OCI-LY1 (cell line): ENCODE measurements around the gene MDC1.

Source experiments
- H2AFZ ChIP-seq: fragments of 200-600 bp; sonication (generic), shearing (Covaris generic); 2 replicates; pipeline ENCODE4 v1.6.0; 2014; ENCODE audit warnings: antibody characterized with exemption, mild to moderate bottlenecking, low read length
- H3F3A ChIP-seq: fragments of 200-600 bp; sonication (generic), shearing (Covaris generic); 2 replicates; pipeline ENCODE4 v1.6.0; 2014; ENCODE audit warnings: mild to moderate bottlenecking, antibody characterized with exemption, low read length, moderate library complexity; ENCODE audit not compliant: insufficient read depth
- H3K27ac ChIP-seq: fragments of 200-600 bp; sonication (generic); 2 replicates; pipeline ENCODE4 v1.5.1; 2014; ENCODE audit warnings: low read length, mixed run types, mild to moderate bottlenecking, low read depth; ENCODE audit not compliant: poor library complexity, severe bottlenecking
- H3K27me3 ChIP-seq: fragments of 200-600 bp; sonication (generic); 2 replicates; pipeline ENCODE4 v1.6.0; 2014; ENCODE audit warnings: antibody characterized with exemption, mild to moderate bottlenecking, low read length, moderate library complexity; ENCODE audit not compliant: insufficient read depth
- H3K36me3 ChIP-seq: fragments of 200-600 bp; sonication (generic); 2 replicates; pipeline ENCODE4 v1.6.1; 2014; ENCODE audit warnings: mild to moderate bottlenecking, antibody characterized with exemption, low read length, moderate library complexity, mixed read lengths; ENCODE audit not compliant: insufficient read depth
- H3K4me1 ChIP-seq: fragments of 200-600 bp; sonication (generic); 2 replicates; pipeline ENCODE4 v1.5.1; 2014; ENCODE audit warnings: mild to moderate bottlenecking, low read length, moderate library complexity; ENCODE audit not compliant: insufficient read depth, severe bottlenecking
- H3K4me2 ChIP-seq: fragments of 200-600 bp; sonication (generic), shearing (Covaris generic); 2 replicates; pipeline ENCODE4 v1.6.1; 2014; ENCODE audit warnings: low read length
- H3K4me3 ChIP-seq: fragments of 200-600 bp; sonication (generic); 2 replicates; pipeline ENCODE4 v1.5.1; 2014; ENCODE audit warnings: low read length, low read depth, mild to moderate bottlenecking, mixed read lengths; ENCODE audit not compliant: poor library complexity, severe bottlenecking
- H3K79me2 ChIP-seq: fragments of 200-600 bp; shearing (Covaris generic); 2 replicates; pipeline ENCODE4 v1.6.1; 2016; ENCODE audit warnings: mixed run types, low read length, mixed read lengths; ENCODE audit not compliant: insufficient read depth
- H3K9ac ChIP-seq: fragments of 200-600 bp; sonication (generic), shearing (Covaris generic); 2 replicates; pipeline ENCODE4 v1.6.1; 2014; ENCODE audit warnings: mild to moderate bottlenecking, low read length, mixed read lengths
- H3K9me2 ChIP-seq: fragments of 200-600 bp; sonication (generic), shearing (Covaris generic); 2 replicates; pipeline ENCODE4 v1.6.1; 2014; ENCODE audit warnings: low read depth, mild to moderate bottlenecking, low read length, mixed read lengths
- H3K9me3 ChIP-seq: fragments of 200-600 bp; shearing (Covaris generic); 2 replicates; pipeline ENCODE4 v1.6.1; 2014; ENCODE audit warnings: low read length, mixed read lengths
- H4K20me1 ChIP-seq: fragments of 200-600 bp; sonication (generic), shearing (Covaris generic); 2 replicates; pipeline ENCODE4 v1.6.0; 2016; ENCODE audit warnings: mild to moderate bottlenecking, low read length; ENCODE audit not compliant: insufficient read depth
- EZH2 ChIP-seq: fragments of 200-600 bp; sonication (generic), shearing (Covaris generic); IDR thresholded peaks from 2 replicates; pipeline ENCODE4 v1.8.0; 2017; ENCODE audit warnings: borderline replicate concordance, mixed run types, mild to moderate bottlenecking, antibody characterized with exemption, low read length, moderate library complexity, mixed read lengths
- TF ChIP-seq, protein P1 (sequence below): fragments of 200-600 bp; sonication (generic), shearing (Covaris generic); IDR thresholded peaks from 2 replicates; pipeline ENCODE4 v1.5.1; 2017; ENCODE audit warnings: mild to moderate bottlenecking, antibody characterized with exemption, low read length, moderate library complexity, mixed read lengths

The MDC1 gene

DNA sequence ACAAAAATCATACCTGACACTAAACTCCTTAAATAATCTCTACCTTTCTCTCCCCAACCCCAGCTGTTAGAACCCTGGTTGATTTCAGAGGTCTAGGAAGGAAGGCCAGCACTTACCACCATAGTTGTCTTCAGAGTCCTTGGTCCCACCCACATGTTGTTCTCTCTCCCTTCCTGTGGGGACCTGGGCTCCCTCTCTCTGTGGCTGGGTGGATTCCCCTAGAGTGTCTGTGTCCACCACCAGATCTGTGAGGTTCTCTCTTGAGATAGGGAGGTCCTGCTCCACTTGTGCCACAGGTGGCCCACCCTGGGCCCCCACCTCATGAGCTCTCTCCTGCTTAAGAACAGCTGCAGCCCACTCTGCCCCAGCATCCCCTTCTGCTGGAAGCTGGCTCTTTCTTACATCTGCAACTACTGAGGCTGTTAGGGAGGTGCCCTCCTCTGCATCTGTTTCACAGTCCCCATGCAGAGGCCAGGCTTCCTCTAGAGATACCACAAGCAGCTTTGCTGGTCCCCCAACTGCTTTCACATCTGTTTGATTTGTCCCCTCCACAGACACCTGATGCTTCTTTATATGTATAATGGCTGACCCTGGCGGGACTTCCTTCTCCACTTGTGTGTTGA is 5.2 kb downstream of the MDC1 start:
- H3K36me3 ChIP-seq = peaks cover 84% of the 10 kb centered on the region
- no peaks in the 10 kb centered on the region for H4K20me1 ChIP-seq
- no peak overlapping the region for H3K9ac ChIP-seq
- H3F3A ChIP-seq = no peaks in the 10 kb centered on the region
- H3K27me3 ChIP-seq = no peaks in the 10 kb centered on the region
- H3K9me3 ChIP-seq = no peaks in the 10 kb centered on the region
- H3K4me3 ChIP-seq = no peak overlapping the region
- TF ChIP-seq EZH2 = no peak
- TF ChIP-seq, protein P1, sequence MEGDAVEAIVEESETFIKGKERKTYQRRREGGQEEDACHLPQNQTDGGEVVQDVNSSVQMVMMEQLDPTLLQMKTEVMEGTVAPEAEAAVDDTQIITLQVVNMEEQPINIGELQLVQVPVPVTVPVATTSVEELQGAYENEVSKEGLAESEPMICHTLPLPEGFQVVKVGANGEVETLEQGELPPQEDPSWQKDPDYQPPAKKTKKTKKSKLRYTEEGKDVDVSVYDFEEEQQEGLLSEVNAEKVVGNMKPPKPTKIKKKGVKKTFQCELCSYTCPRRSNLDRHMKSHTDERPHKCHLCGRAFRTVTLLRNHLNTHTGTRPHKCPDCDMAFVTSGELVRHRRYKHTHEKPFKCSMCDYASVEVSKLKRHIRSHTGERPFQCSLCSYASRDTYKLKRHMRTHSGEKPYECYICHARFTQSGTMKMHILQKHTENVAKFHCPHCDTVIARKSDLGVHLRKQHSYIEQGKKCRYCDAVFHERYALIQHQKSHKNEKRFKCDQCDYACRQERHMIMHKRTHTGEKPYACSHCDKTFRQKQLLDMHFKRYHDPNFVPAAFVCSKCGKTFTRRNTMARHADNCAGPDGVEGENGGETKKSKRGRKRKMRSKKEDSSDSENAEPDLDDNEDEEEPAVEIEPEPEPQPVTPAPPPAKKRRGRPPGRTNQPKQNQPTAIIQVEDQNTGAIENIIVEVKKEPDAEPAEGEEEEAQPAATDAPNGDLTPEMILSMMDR = no peak
- no peaks in the 10 kb centered on the region for H3K9me2 ChIP-seq
- H2AFZ ChIP-seq = no peak overlapping the region
- no peaks in the 10 kb centered on the region for H3K79me2 ChIP-seq
- H3K4me1 ChIP-seq = peaks cover 17% of the 10 kb centered on the region
- H3K27ac ChIP-seq = no peak overlapping the region
- H3K4me2 ChIP-seq = no peak overlapping the region

GRCh38 chr6:30709101-30709868 is 7.8 kb downstream of the MDC1 start:
- H3K27ac ChIP-seq = no peak overlapping the region
- no peak overlapping the region for H3K4me2 ChIP-seq
- H3K36me3 ChIP-seq = peaks cover 92% of the 10 kb centered on the region
- no peak overlapping the region for H2AFZ ChIP-seq
- no peak overlapping the region for H3K4me3 ChIP-seq
- H3K79me2 ChIP-seq = no peaks in the 10 kb centered on the region
- H3K9me2 ChIP-seq = no peaks in the 10 kb centered on the region
- TF ChIP-seq, protein P1 = no peak
- no peak for TF ChIP-seq EZH2
- no peaks in the 10 kb centered on the region for H3K9me3 ChIP-seq
- H4K20me1 ChIP-seq = no peaks in the 10 kb centered on the region
- no peak overlapping the region for H3K9ac ChIP-seq
- H3K4me1 ChIP-seq = no peaks in the 10 kb centered on the region
- no peaks in the 10 kb centered on the region for H3F3A ChIP-seq
- no peaks in the 10 kb centered on the region for H3K27me3 ChIP-seq

- Histone ChIP-seq H3K27ac (no peak overlapping the region), H3K4me3 (no peak overlapping the region), H3K4me2 (no peak overlapping the region)
Measured at GRCh38 chr6:30707281-30707850, 9.7 kb downstream of the MDC1 start.

More at GRCh38 chr6:30707281-30707850, 9.7 kb downstream of the MDC1 start:
- Histone ChIP-seq H3K4me1 (no peaks in the 10 kb centered on the region), H2AFZ (no peak overlapping the region), H3F3A (no peaks in the 10 kb centered on the region), H3K9ac (no peak overlapping the region), H3K9me3 (no peaks in the 10 kb centered on the region), H4K20me1 (no peaks in the 10 kb centered on the region), H3K9me2 (no peaks in the 10 kb centered on the region), H3K27me3 (no peaks in the 10 kb centered on the region), H3K79me2 (no peaks in the 10 kb centered on the region), H3K36me3 (peaks cover 91% of the 10 kb centered on the region)
- no peak for TF ChIP-seq EZH2
- TF ChIP-seq, protein P1 = no peak
